Ectodermal cell (in vitro differentiated cells): ENCODE measurements around the gene XXYLT1.

Experiments used
- H3K27ac ChIP-seq: 2 replicates; pipeline ENCODE4 v1.7.0; 2013; ENCODE audit warnings: mild to moderate bottlenecking, low read depth, low read length; ENCODE audit not compliant: insufficient read depth, poor library complexity, severe bottlenecking
- H3K27me3 ChIP-seq: 2 replicates; pipeline ENCODE4 v1.7.0; 2013; ENCODE audit warnings: mild to moderate bottlenecking, low read length; ENCODE audit not compliant: insufficient read depth, control insufficient read depth, poor library complexity, severe bottlenecking
- H3K36me3 ChIP-seq: one replicate; pipeline ENCODE4 v1.7.0; 2013; ENCODE audit warnings: low read length; ENCODE audit not compliant: control insufficient read depth, insufficient read depth
- H3K4me1 ChIP-seq: one replicate; pipeline ENCODE4 v1.7.0; 2013; ENCODE audit warnings: low read length; ENCODE audit not compliant: control insufficient read depth, insufficient read depth
- H3K4me3 ChIP-seq: 2 replicates; pipeline ENCODE4 v1.7.0; 2013; ENCODE audit warnings: low read depth, low read length, control low read depth; ENCODE audit not compliant: insufficient read depth
- H3K9me3 ChIP-seq: 2 replicates; pipeline ENCODE4 v1.7.0; 2013; ENCODE audit warnings: mild to moderate bottlenecking, low read length, moderate library complexity; ENCODE audit not compliant: control insufficient read depth
- WGBS, 2 experiments: methylation state at CpG; one replicate each; pipeline ENCODE4 v1.1.7; 2013; ENCODE audit warnings: missing lambda C conversion rate in 2 of 2; 5-methylcytosine and 5-hydroxymethylcytosine counted together

Gene XXYLT1

GRCh38 chr3:195184716-195185421 lies 86.1 kb downstream of the XXYLT1 start:
- Histone ChIP-seq H3K4me3 (no peak overlapping the region), H3K27ac (no peak overlapping the region), H3K27me3 (no peaks in the 10 kb centered on the region), H3K4me1 (peaks cover 29% of the 10 kb centered on the region), H3K9me3 (no peaks in the 10 kb centered on the region), H3K36me3 (no peaks in the 10 kb centered on the region)
- 94 to 95% methylated on average over 3 of the region's 3 CpGs for WGBS, 2 experiments

- H3K27me3 ChIP-seq = no peaks in the 10 kb centered on the region
- no peak overlapping the region for H3K27ac ChIP-seq
- H3K9me3 ChIP-seq = no peaks in the 10 kb centered on the region
- H3K4me3 ChIP-seq = no peak overlapping the region
- WGBS, 2 experiments = 83 to 85% methylated on average over 9 of the region's 9 CpGs
- peaks cover 29% of the 10 kb centered on the region for H3K4me1 ChIP-seq
- H3K36me3 ChIP-seq = no peaks in the 10 kb centered on the region
These were observed 87.7 kb downstream of the XXYLT1 start for GRCh38 chr3:195183071-195183776.

- no peak overlapping the region for H3K4me3 ChIP-seq
- 46 to 64% methylated on average over 5 of the region's 5 CpGs for WGBS, 2 experiments
- H3K36me3 ChIP-seq = no peaks in the 10 kb centered on the region
- no peaks in the 10 kb centered on the region for H3K9me3 ChIP-seq
- H3K27me3 ChIP-seq = no peaks in the 10 kb centered on the region
- H3K4me1 ChIP-seq = peaks cover 21% of the 10 kb centered on the region
- H3K27ac ChIP-seq = no peak overlapping the region
These were observed 88.5 kb downstream of the XXYLT1 start for GRCh38 chr3:195182470-195182795.

GRCh38 chr3:195181741-195182469 lies 89.1 kb downstream of the XXYLT1 start:
- Histone ChIP-seq H3K4me3 (no peak overlapping the region), H3K4me1 (peaks cover 20% of the 10 kb centered on the region), H3K27ac (no peak overlapping the region), H3K27me3 (no peaks in the 10 kb centered on the region), H3K9me3 (no peaks in the 10 kb centered on the region), H3K36me3 (no peaks in the 10 kb centered on the region)
- 79 to 80% methylated on average over 7 of the region's 7 CpGs for WGBS, 2 experiments

- 79 to 87% methylated on average over 9 of the region's 9 CpGs for WGBS, 2 experiments
- Histone ChIP-seq H3K27me3 (no peaks in the 10 kb centered on the region), H3K27ac (no peak overlapping the region), H3K9me3 (no peaks in the 10 kb centered on the region), H3K4me1 (peaks cover 20% of the 10 kb centered on the region), H3K4me3 (no peak overlapping the region), H3K36me3 (no peaks in the 10 kb centered on the region)
These were observed 89.9 kb downstream of the XXYLT1 start for GRCh38 chr3:195181113-195181498.

- no peak overlapping the region for H3K27ac ChIP-seq
- no peaks in the 10 kb centered on the region for H3K27me3 ChIP-seq
- peaks cover 20% of the 10 kb centered on the region for H3K4me1 ChIP-seq
- 93 to 94% methylated on average over 17 of the region's 17 CpGs for WGBS, 2 experiments
- peaks cover 1% of the 10 kb centered on the region for H3K36me3 ChIP-seq
- no peak overlapping the region for H3K4me3 ChIP-seq
- no peaks in the 10 kb centered on the region for H3K9me3 ChIP-seq
These were observed 90.4 kb downstream of the XXYLT1 start for GRCh38 chr3:195180490-195181112.

- no peak overlapping the region for H3K27ac ChIP-seq
- H3K4me1 ChIP-seq = peaks cover 20% of the 10 kb centered on the region
- WGBS, 2 experiments = 86 to 87% methylated on average over 24 of the region's 24 CpGs
- no peak overlapping the region for H3K4me3 ChIP-seq
- no peaks in the 10 kb centered on the region for H3K27me3 ChIP-seq
- no peaks in the 10 kb centered on the region for H3K9me3 ChIP-seq
- H3K36me3 ChIP-seq = peaks cover 4% of the 10 kb centered on the region
These were observed 91.0 kb downstream of the XXYLT1 start for GRCh38 chr3:195179776-195180489.

- Histone ChIP-seq H3K4me3 (no peak overlapping the region), H3K9me3 (no peaks in the 10 kb centered on the region), H3K27ac (no peak overlapping the region), H3K27me3 (no peaks in the 10 kb centered on the region), H3K4me1 (peaks cover 26% of the 10 kb centered on the region), H3K36me3 (peaks cover 4% of the 10 kb centered on the region)
- WGBS, 2 experiments = 92% methylated on average over 17 of the region's 17 CpGs
These were observed 92.6 kb downstream of the XXYLT1 start for GRCh38 chr3:195178124-195178910.

GRCh38 chr3:195177422-195178123 lies 93.4 kb downstream of the XXYLT1 start:
- Histone ChIP-seq H3K36me3 (peaks cover 4% of the 10 kb centered on the region), H3K9me3 (no peaks in the 10 kb centered on the region), H3K4me1 (peaks cover 24% of the 10 kb centered on the region), H3K27me3 (no peaks in the 10 kb centered on the region), H3K4me3 (no peak overlapping the region), H3K27ac (no peak overlapping the region)
- 97% methylated on average over 6 of the region's 6 CpGs for WGBS, 2 experiments
